HG03354 (cell line): ENCODE results near the gene UBE2R2.

Source experiments
- ATAC-seq: cut with Tn5 transposase; IDR thresholded peaks from one replicate; pipeline ENCODE4 v1.9.1; 2021; ENCODE audit warnings: mild to moderate bottlenecking; ENCODE audit not compliant: unreplicated experiment, poor library complexity, severe bottlenecking

Gene UBE2R2

GRCh38 chr9:33921967-33922895 lies 105.3 kb downstream of the UBE2R2 start:
- ATAC-seq = peak; percentile 48

- no peak for ATAC-seq
These were observed 106.1 kb downstream of the UBE2R2 start for GRCh38 chr9:33923079-33923478.

GRCh38 chr9:33923998-33924701 lies 107.2 kb downstream of the UBE2R2 start:
- no peak for ATAC-seq

GRCh38 chr9:33924978-33925797 lies 108.2 kb downstream of the UBE2R2 start:
- no peak for ATAC-seq

- no peak for ATAC-seq
These were observed 110.0 kb downstream of the UBE2R2 start for GRCh38 chr9:33926746-33927485.

GRCh38 chr9:33927694-33928093 lies 110.7 kb downstream of the UBE2R2 start:
- ATAC-seq = no peak

GRCh38 chr9:33931326-33931725 lies 114.4 kb downstream of the UBE2R2 start:
- ATAC-seq = no peak

GRCh38 chr9:33932078-33932807 lies 115.3 kb downstream of the UBE2R2 start:
- ATAC-seq = no peak

- ATAC-seq = no peak
These were observed 117.4 kb downstream of the UBE2R2 start for GRCh38 chr9:33934188-33934878.

- ATAC-seq = no peak
These were observed 123.2 kb downstream of the UBE2R2 start for GRCh38 chr9:33939924-33940874.

GRCh38 chr9:33942471-33943083 lies 125.6 kb downstream of the UBE2R2 start:
- no peak for ATAC-seq

- no peak for ATAC-seq
These were observed 126.4 kb downstream of the UBE2R2 start for GRCh38 chr9:33943389-33943788.

GRCh38 chr9:33946779-33947535 lies 130.0 kb downstream of the UBE2R2 start:
- ATAC-seq = no peak

- no peak for ATAC-seq
These were observed 133.4 kb downstream of the UBE2R2 start for GRCh38 chr9:33950371-33950770.

- ATAC-seq = no peak
These were observed 135.1 kb downstream of the UBE2R2 start for GRCh38 chr9:33952066-33952465.

GRCh38 chr9:33956544-33956943 lies 139.6 kb downstream of the UBE2R2 start:
- ATAC-seq = no peak
